GM12872 (cell line): ENCODE data around the gene MDC1.

Source experiments
- CTCF ChIP-seq: IDR thresholded peaks from 3 replicates; pipeline ENCODE4 v1.5.1; 2011; ENCODE audit warnings: low read depth, mild to moderate bottlenecking, low read length, moderate library complexity; ENCODE audit not compliant: insufficient read depth

The MDC1 gene

GRCh38 chr6:30741789-30742315, 24.8 kb upstream of the MDC1 start:
- TF ChIP-seq CTCF: no peak

- TF ChIP-seq CTCF: no peak
Measured at GRCh38 chr6:30741063-30741779, 24.1 kb upstream of the MDC1 start.

GRCh38 chr6:30740540-30740870, 23.4 kb upstream of the MDC1 start:
- TF ChIP-seq CTCF: no peak

GRCh38 chr6:30738532-30738931, 21.5 kb upstream of the MDC1 start:
- TF ChIP-seq CTCF: no peak

- TF ChIP-seq CTCF: no peak
Measured at GRCh38 chr6:30735668-30736314, 18.7 kb upstream of the MDC1 start.

- TF ChIP-seq CTCF: no peak
Measured at GRCh38 chr6:30732237-30732943, 15.3 kb upstream of the MDC1 start.
